ENCODE data around the gene CEP63. TPM values are rescaled to one million over a fixed set of nuclear protein-coding genes. Genes with fewer than 3 reads are reported as not detected.
A peak's percentile ranks its signal among the peaks of the same experiment; 100 is the strongest.
"Not testable (repeated sequence)": the region's sequence is repeated elsewhere in the genome, so short reads cannot be mapped to it uniquely, and the experiment has no call there.

Gene CEP63
- total RNA-seq, 1 donor from 2014 or later, result 22.5 TPM

GRCh38 chr3:134569899-134570298 lies 84.0 kb downstream of the CEP63 start:
- DNase-seq (ENCODE audit: low read depth), result not testable (repeated sequence)

GRCh38 chr3:134576426-134576825 lies 90.6 kb downstream of the CEP63 start:
- no peak for DNase-seq (ENCODE audit: low read depth)

- DNase-seq (ENCODE audit: low read depth), result no peak
Observed at GRCh38 chr3:134576831-134577230, 91.0 kb downstream of the CEP63 start.

GRCh38 chr3:134579141-134579665 lies 93.3 kb downstream of the CEP63 start:
- DNase-seq (ENCODE audit: low read depth), result no peak

- peak; percentile 28 for DNase-seq (ENCODE audit: low read depth)
Observed at GRCh38 chr3:134590766-134591165, 104.9 kb downstream of the CEP63 start.

GRCh38 chr3:134592806-134593205 lies 106.9 kb downstream of the CEP63 start:
- no peak for DNase-seq (ENCODE audit: low read depth)

- DNase-seq (ENCODE audit: low read depth), result no peak
Observed at GRCh38 chr3:134594331-134594741, 108.5 kb downstream of the CEP63 start.

- not testable (repeated sequence) for DNase-seq (ENCODE audit: low read depth)
Observed at GRCh38 chr3:134594986-134595385, 109.1 kb downstream of the CEP63 start.

- no peak for DNase-seq (ENCODE audit: low read depth)
Observed at GRCh38 chr3:134597390-134597970, 111.6 kb downstream of the CEP63 start.

GRCh38 chr3:134598763-134599545 lies 113.1 kb downstream of the CEP63 start:
- DNase-seq (ENCODE audit: low read depth), result no peak

- no peak for DNase-seq (ENCODE audit: low read depth)
Observed at GRCh38 chr3:134600206-134600605, 114.3 kb downstream of the CEP63 start.

GRCh38 chr3:134600685-134601463 lies 115.0 kb downstream of the CEP63 start:
- peak; percentile 75 for DNase-seq (ENCODE audit: low read depth)

GRCh38 chr3:134601539-134602439 lies 115.9 kb downstream of the CEP63 start:
- peak; percentile 25 for DNase-seq (ENCODE audit: low read depth)

- no peak for DNase-seq (ENCODE audit: low read depth)
Observed at GRCh38 chr3:134602440-134602814, 116.6 kb downstream of the CEP63 start.

- DNase-seq (ENCODE audit: low read depth), result no peak
Observed at GRCh38 chr3:134603480-134603879, 117.6 kb downstream of the CEP63 start.

- no peak for DNase-seq (ENCODE audit: low read depth)
Observed at GRCh38 chr3:134603956-134604355, 118.1 kb downstream of the CEP63 start.

- no peak for DNase-seq (ENCODE audit: low read depth)
Observed at GRCh38 chr3:134605556-134605955, 119.7 kb downstream of the CEP63 start.

- DNase-seq (ENCODE audit: low read depth), result no peak
Observed at GRCh38 chr3:134606033-134607025, 120.5 kb downstream of the CEP63 start.
